Measurements from ENCODE around the gene XCR1.

Gene XCR1

GRCh38 chr3:45981346-45982074, 45.8 kb downstream of the XCR1 start:
- DNase-seq = no peak

GRCh38 chr3:45980819-45981218, 46.5 kb downstream of the XCR1 start:
- DNase-seq = no peak

DNA sequence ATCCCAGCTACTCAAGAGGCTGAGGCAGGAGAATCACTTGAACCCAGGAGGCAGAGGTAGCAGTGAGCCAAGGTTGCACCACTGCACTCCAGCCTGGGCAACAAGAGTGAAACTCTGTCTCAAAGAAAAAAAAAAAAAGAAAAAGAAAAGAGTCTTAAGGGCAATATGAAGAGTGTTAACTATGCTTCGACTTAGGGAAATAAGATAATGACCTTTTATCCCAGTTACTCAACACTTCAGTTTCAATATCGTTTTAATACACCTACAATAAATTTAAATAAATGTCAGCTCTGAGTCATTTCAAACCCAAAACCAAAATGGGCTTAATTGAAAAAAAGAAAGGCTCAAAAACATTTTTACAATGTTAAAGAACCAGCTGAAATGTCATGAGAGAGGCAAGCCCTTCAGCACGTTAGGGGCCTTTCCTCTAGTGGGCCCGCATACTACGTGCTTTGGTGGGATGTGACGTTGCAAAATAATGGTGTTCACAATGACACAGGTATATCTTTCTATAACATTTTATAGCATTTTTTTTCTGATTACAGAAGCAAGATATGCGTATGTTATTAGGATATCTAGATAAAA, 47.0 kb downstream of the XCR1 start:
- DNase-seq = no peak

GRCh38 chr3:45979378-45979777, 47.9 kb downstream of the XCR1 start:
- no peak for DNase-seq

- peak; percentile 77 for DNase-seq
These were observed 49.1 kb downstream of the XCR1 start for GRCh38 chr3:45978006-45978761.

- peak; percentile 53 for DNase-seq
These were observed 50.8 kb downstream of the XCR1 start for GRCh38 chr3:45976191-45977091.

DNA sequence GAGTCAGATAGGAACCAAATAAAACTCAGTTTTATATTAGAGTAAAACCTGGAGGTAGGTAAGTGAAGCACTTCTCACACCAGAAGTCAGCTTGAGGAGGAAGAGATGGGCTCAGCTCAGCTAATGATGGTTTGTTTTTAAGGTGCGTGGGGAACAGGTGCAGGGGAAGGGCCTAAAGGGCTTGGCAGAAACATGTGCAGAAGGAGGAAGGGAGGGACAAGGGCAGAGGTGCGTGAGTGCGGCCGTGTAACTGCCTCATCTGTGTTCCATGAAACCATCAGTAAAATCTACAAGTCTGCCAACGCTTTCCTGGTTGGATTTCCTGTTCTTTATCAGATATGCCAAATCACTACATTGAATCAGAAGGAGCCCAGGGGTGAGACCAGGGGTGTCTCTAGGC, 51.6 kb downstream of the XCR1 start:
- DNase-seq = peak; percentile 38

DNA sequence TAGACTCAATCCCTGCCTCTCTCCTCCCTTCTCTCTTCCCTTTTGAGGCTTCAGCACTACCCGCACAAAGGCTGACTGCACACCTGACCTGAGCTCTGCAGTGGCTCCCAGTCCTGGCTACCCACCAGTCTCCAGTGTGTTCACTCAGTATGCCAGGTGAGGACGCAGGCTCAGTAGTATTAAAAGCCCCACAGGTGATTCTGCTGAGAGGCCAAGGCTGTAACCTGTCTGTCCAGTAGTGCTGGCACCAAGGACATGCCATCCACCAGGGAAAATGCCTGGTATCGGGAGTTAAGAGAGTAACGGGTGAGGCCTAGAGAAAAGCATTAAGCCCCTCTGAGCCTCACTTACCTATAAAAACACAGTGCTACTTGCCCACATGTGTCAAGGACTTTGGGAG, 52.6 kb downstream of the XCR1 start:
- no peak for DNase-seq

- peak; percentile 25 for DNase-seq
These were observed 54.5 kb downstream of the XCR1 start for GRCh38 chr3:45972534-45973402.

DNA sequence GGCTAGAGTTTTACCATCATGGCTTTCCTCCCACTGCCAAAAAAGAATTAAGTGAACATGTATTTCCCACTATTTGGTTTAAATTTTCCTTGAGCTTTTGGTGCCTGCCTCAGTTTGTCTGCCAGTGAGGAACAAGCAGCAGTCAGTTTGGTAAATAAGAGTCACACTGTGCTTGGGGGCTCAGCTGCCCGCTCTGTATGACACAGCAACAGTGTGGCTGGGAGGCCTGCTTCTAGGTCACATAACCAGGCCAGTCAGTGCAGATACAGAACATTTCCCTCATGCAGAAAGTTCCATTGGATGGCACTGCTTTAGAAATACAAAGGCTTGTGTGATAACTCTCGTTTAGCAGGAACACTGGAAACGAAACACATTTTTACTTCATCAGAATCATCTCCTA, 57.3 kb downstream of the XCR1 start:
- DNase-seq = no peak

DNA sequence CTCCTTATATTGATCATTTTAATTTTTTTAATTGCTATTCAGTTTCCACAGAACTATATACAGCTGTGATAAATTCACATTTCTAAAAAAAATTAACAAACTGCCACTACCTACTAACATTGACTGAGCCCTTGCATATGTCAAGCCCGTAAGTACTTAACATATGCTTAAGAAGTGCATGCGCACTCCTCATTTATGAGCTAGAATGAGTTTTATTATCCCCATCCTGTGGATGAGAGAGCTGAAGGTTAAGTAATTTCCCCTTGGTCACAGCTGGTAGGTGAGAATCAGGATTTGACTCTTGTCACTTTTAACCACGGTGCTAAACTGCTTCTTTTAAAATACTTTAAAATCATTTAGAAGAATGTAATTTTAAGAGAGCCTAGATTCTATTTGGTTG, 58.2 kb downstream of the XCR1 start:
- DNase-seq = no peak

- no peak for DNase-seq
These were observed 58.6 kb downstream of the XCR1 start for GRCh38 chr3:45968706-45969105.

- DNase-seq = no peak
These were observed 59.1 kb downstream of the XCR1 start for GRCh38 chr3:45968149-45968548.

- no peak for DNase-seq
These were observed 59.6 kb downstream of the XCR1 start for GRCh38 chr3:45967724-45968123.

Data from CD4-positive, alpha-beta T cell treated with Interleukin-17A for 4 hours (primary cell).